ENCODE data around the gene STEAP1.
"Not testable (repeated sequence)": the region's sequence is repeated elsewhere in the genome, so short reads cannot be mapped to it uniquely, and the experiment has no call there.

The STEAP1 gene

GRCh38 chr7:90175667-90176066 is 21.4 kb downstream of the STEAP1 start:
- DNase-seq = no peak

GRCh38 chr7:90176195-90176594 is 21.9 kb downstream of the STEAP1 start:
- no peak for DNase-seq

- no peak for DNase-seq
Measured at GRCh38 chr7:90178166-90178565, 23.9 kb downstream of the STEAP1 start.

- DNase-seq = no peak
Measured at GRCh38 chr7:90178679-90179278, 24.5 kb downstream of the STEAP1 start.

- no peak for DNase-seq
Measured at GRCh38 chr7:90180011-90180585, 25.8 kb downstream of the STEAP1 start.

GRCh38 chr7:90180649-90181048 is 26.4 kb downstream of the STEAP1 start:
- no peak for DNase-seq

GRCh38 chr7:90181485-90181884 is 27.2 kb downstream of the STEAP1 start:
- no peak for DNase-seq

- not testable (repeated sequence) for DNase-seq
Measured at GRCh38 chr7:90186290-90186689, 32.0 kb downstream of the STEAP1 start.

- no peak for DNase-seq
Measured at GRCh38 chr7:90187507-90188050, 33.3 kb downstream of the STEAP1 start.

- DNase-seq = no peak
Measured at GRCh38 chr7:90188281-90188680, 34.0 kb downstream of the STEAP1 start.

- DNase-seq = no peak
Measured at GRCh38 chr7:90190995-90191394, 36.7 kb downstream of the STEAP1 start.

GRCh38 chr7:90191648-90192047 is 37.4 kb downstream of the STEAP1 start:
- no peak for DNase-seq

- no peak for DNase-seq
Measured at GRCh38 chr7:90192876-90193750, 38.8 kb downstream of the STEAP1 start.

GRCh38 chr7:90194911-90195809 is 40.9 kb downstream of the STEAP1 start:
- no peak for DNase-seq

GRCh38 chr7:90201500-90202195 is 47.4 kb downstream of the STEAP1 start:
- DNase-seq = no peak

- DNase-seq = no peak
Measured at GRCh38 chr7:90207956-90208355, 53.7 kb downstream of the STEAP1 start.

GRCh38 chr7:90209776-90210175 is 55.5 kb downstream of the STEAP1 start:
- DNase-seq = no peak

GRCh38 chr7:90210475-90210874 is 56.2 kb downstream of the STEAP1 start:
- no peak for DNase-seq

GRCh38 chr7:90210981-90211380 is 56.7 kb downstream of the STEAP1 start:
- no peak for DNase-seq

GRCh38 chr7:90211391-90212148 is 57.3 kb downstream of the STEAP1 start, which contains the start of gene STEAP2:
STEAP2 (plus strand) TSS chr7:90211740; CDS start chr7:90225083, 13,343 bp downstream.
- no peak for DNase-seq

GRCh38 chr7:90212149-90212495 is 57.9 kb downstream of the STEAP1 start:
- DNase-seq = no peak
